HFF-Myc (cell line): ENCODE results near the gene APOBEC2.

ENCODE experiments used
- DNase-seq: peaks from one replicate; pipeline ENCODE4 v3.0.0-alpha.2; 2011; ENCODE audit warnings: low read depth; ENCODE audit errors: extremely low read depth
- H3K4me3 ChIP-seq: replicated peaks from 2 replicates; pipeline ENCODE4 v1.5.1; 2011; ENCODE audit warnings: low read depth, mild to moderate bottlenecking, control low read depth, low read length
- CTCF ChIP-seq: IDR thresholded peaks from 2 replicates; pipeline ENCODE4 v1.5.1; 2012; ENCODE audit warnings: mild to moderate bottlenecking, low read depth, low read length, control low read depth; ENCODE audit errors: missing control alignments

Gene APOBEC2

DNA sequence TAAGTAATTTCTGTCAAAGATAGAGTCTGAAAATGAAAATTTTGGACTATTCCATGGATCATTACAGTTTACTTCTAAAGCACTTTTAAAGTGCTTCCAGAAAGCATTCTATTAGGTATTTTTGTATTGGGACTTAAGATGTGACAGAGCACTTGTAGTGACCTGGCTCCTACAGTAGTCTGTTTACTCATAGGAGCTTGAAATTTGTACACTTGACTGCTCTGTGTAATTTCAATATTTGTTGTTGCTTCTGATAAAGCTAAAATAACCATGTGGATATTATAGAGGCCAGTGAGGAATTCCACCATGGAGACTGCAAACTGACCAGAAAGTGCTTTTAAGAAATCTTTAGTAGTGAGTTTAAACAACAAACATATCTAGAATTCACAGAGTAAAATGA lies 30.1 kb downstream of the APOBEC2 start:
- DNase-seq: no peak
- no peak for TF ChIP-seq CTCF

DNA sequence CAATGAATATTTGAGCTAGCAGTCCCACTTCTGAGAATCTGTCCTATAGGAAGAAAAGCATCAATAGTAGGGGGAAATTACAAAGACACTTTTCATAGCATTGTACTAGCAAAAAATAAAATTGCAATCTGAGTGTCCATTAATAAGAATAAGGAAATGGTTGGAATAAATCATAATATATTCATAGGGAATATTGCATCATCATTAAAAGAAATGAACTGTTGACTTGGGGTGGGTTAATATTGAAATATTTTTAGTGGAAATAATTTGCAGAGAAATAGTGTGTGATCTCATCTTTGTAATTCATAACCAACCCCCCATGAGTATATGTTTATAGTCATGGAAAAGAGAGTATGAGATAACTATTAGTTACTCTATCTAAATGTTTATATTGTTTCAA lies 32.2 kb downstream of the APOBEC2 start:
- H3K4me3 ChIP-seq: no peak overlapping the region
- DNase-seq: no peak
- TF ChIP-seq CTCF: no peak

More for the DNA sequence above, 30.1 kb downstream of the APOBEC2 start:
- H3K4me3 ChIP-seq: no peak overlapping the region

DNA sequence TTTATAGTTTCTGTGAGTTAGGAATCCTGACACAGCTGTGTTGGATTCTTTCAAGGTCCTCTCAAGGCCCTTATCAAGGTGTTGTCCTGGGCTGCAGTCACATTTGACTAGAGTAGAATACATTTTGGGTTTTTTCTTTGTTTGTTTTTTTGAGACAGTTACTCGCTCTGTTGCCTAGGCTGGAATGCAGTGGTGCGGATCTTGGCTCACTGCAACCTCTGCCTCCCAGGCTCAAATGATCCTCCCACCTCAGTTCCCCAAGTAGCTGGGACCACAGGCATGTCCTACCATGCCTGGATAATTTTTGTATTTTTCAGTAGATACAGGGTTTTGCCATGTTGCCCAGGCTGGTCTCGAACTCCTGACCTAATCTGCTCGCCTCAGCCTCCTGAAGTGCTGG lies 35.4 kb downstream of the APOBEC2 start:
- H3K4me3 ChIP-seq: no peak overlapping the region
- no peak for TF ChIP-seq CTCF
- DNase-seq: no peak

GRCh38 chr6:41090841-41091761 lies 38.1 kb downstream of the APOBEC2 start:
- H3K4me3 ChIP-seq: no peak overlapping the region
- no peak for TF ChIP-seq CTCF
- no peak for DNase-seq

DNA sequence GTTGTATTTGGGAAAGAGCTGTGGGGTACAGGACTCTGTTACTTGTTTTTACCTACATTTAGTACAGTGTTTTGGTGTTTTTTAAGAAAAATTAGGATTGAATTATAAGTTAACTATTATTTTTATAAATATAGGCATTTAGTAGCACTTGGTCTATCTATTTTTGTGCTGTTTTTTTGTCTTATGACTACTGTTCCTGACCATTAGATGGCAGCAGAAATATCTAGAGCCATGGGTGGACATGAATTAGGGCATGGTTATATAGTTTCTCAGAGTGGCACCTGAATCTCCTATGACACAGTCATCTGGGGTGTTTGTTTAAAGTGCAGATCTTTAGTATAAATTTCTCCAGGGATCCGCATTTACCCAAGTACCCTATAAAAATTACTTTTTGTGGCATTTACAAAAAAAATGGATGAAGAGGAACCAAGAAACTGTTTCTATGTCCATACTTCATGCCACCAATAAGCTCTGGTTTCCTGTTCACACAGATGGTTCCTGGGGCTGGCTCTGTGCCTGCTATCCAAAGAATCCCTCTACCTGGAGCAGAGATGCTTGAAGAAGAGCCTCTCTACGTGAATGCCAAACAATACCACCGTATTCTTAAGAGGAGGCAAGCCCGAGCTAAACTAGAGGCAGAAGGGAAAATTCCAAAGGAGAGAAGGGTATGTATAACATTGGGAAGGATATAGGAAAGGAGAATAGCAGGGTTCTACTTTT lies 39.6 kb downstream of the APOBEC2 start:
- peak; percentile 19 for TF ChIP-seq CTCF
- no peak for DNase-seq
- no peak overlapping the region for H3K4me3 ChIP-seq

GRCh38 chr6:41093729-41094128 lies 40.7 kb downstream of the APOBEC2 start:
- no peak for DNase-seq
- H3K4me3 ChIP-seq: no peak overlapping the region
- TF ChIP-seq CTCF: no peak
